Measurements from ENCODE around the gene JAKMIP1. TPM values are rescaled to one million over a fixed set of nuclear protein-coding genes. Genes with fewer than 3 reads are reported as not detected.

Gene JAKMIP1
- total RNA-seq, 1 experiment from 2014 or later = not detected

DNA sequence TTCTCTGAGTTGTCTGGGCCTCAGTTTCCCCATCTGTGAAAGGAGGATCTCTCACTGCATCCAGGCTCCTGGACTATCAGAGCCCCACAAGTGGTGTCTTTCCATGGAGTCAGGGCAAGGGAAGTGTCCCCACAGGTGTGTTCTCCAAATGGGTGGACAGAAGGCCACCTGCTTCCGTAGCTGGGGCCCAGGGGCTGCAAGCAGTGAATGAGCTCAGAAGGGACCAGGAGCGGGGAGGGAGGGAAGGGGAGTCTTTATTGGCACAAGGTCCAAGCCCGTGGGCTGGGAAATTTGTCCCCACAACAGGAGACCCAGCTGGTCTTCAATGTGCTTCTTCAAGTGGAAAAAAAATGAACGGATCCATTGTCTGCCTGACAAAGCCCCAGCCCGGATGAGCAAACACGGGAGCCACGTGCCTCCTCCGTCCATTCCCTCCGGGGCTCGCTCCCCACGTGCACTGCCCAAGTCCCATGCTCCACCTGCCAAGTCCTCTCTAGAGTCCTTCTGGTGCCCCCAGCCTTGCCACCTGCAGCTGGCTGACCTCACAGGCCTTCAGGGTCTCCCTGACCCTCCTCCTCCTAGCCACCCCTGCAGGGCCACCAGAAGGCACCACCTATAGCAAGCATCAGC lies 72.0 kb downstream of the JAKMIP1 start:
- ATAC-seq = no peak
- RAD21 ChIA-PET (ENCODE audit: low non-redundant PET in 1 of 2, low total read pairs in 2 of 2, uncharacterized antibody in 2 of 2, unreplicated experiment in 2 of 2) = no interaction called here
- intact Hi-C loops (cut with micrococcal nuclease) = no loop called here
- no peak overlapping the region for H3K9ac ChIP-seq (ENCODE audit: low read length)
- no peaks in the 10 kb centered on the region for H3K36me3 ChIP-seq (ENCODE audit: control insufficient read depth in 1 of 2, insufficient read depth in 2 of 2, low read length in 2 of 2)
- POLR2A ChIA-PET = no interaction called here
- H3K4me3 ChIP-seq (replicated peaks in 1 of 2; ENCODE audit: low read depth in 1 of 2, low read length in 2 of 2) = no peak overlapping the region
- H3K27me3 ChIP-seq (ENCODE audit: insufficient read depth, low read length) = 0 out of 2 replicates have a peak, but pooled peaks cover 3% of the 10 kb centered on the region
- H3K9me3 ChIP-seq (ENCODE audit: control insufficient read depth in 1 of 2, insufficient read depth in 1 of 2, low read depth in 1 of 2, low read length in 2 of 2) = no peaks in the 10 kb centered on the region; a peak in 1 of 4 replicates
- no peaks in the 10 kb centered on the region for H3K4me1 ChIP-seq (ENCODE audit: control insufficient read depth in 1 of 2, insufficient read depth in 2 of 2, low read length in 2 of 2)
- BruUV-seq (replicated peaks) = no TSS peak
- CTCF ChIA-PET = no interaction called here
- H3K79me2 ChIP-seq (ENCODE audit: insufficient read depth, low read length) = no peaks in the 10 kb centered on the region
- no peaks in the 10 kb centered on the region for H4K20me1 ChIP-seq (ENCODE audit: insufficient read depth)
- no peak overlapping the region for H3K27ac ChIP-seq (ENCODE audit: low read depth, low read length)
- no peak overlapping the region for H3K4me2 ChIP-seq (ENCODE audit: low read length)
- DNase-seq (ENCODE audit: low read depth, low spot score) = no peak
- H2AFZ ChIP-seq (ENCODE audit: low read depth, low read length, poor library complexity, severe bottlenecking) = no peak overlapping the region
- H3K9me2 ChIP-seq (ENCODE audit: insufficient read depth) = no peaks in the 10 kb centered on the region
- TF ChIP-seq REST (IDR thresholded peaks at IDR 0.05; ENCODE audit: low read depth) = no peak
- TF ChIP-seq RAD21 (IDR thresholded peaks at IDR 0.05; ENCODE audit: low read depth) = no peak
- no peak for TF ChIP-seq ELF1 (IDR thresholded peaks at IDR 0.05; ENCODE audit: borderline replicate concordance, low read depth)
- TF ChIP-seq EZH2 (IDR thresholded peaks at IDR 0.05) = no peak
- no peak for TF ChIP-seq YY1 (IDR thresholded peaks at IDR 0.05; ENCODE audit: extremely low read depth, insufficient replicate concordance, low read depth, low read length)
- TF ChIP-seq MAX (IDR thresholded peaks at IDR 0.05) = no peak
- no peak for TF ChIP-seq SRF (IDR thresholded peaks at IDR 0.05; ENCODE audit: low read depth)
- TF ChIP-seq CBX3 (IDR thresholded peaks at IDR 0.05; ENCODE audit: low read depth) = no peak
- no peak for TF ChIP-seq TCF7L2 (IDR thresholded peaks at IDR 0.05; ENCODE audit: borderline replicate concordance, extremely low read depth, insufficient read depth, insufficient read length)
- TF ChIP-seq EZH2phosphoT487 (IDR thresholded peaks at IDR 0.05; ENCODE audit: borderline replicate concordance) = no peak
- no peak for TF ChIP-seq SP1 (IDR thresholded peaks at IDR 0.05; ENCODE audit: low read depth)
